GM18861 (cell line): ENCODE results near the gene SSR1.

Experiments
- ATAC-seq: cut with Tn5 transposase; IDR thresholded peaks from one replicate; pipeline ENCODE4 v1.9.1; 2021; ENCODE audit not compliant: unreplicated experiment

SSR1 gene

GRCh38 chr6:7260291-7261031 is 52.5 kb downstream of the SSR1 start:
- ATAC-seq: no peak

DNA sequence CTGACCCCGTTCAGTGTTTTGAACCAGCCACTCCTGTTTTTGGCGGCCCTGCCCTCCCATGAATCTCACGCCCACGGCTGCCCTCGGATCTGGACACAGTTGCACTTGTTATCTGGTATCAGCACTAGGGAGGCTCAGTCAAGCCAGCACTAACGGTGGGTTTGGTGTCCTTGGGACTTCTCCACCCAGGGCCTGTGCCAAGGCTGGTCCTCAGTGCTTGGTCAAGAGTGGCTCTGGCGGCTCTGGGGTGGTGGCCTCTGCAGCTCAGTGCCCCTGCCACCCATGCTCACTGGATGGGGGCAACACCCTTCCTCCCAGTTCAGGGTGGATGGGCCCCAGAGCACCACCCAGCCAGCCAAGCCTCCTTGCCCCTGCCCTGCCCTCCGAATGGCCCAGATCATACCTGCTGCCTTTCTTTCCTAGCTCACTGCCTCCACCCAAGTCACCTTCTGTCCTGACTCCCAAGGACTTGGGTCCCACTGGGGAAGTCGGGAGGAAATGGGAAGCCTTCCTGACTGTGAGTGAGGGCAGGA is 54.7 kb downstream of the SSR1 start:
- no peak for ATAC-seq

- ATAC-seq: no peak
Measured at GRCh38 chr6:7257521-7258230, 55.3 kb downstream of the SSR1 start.

DNA sequence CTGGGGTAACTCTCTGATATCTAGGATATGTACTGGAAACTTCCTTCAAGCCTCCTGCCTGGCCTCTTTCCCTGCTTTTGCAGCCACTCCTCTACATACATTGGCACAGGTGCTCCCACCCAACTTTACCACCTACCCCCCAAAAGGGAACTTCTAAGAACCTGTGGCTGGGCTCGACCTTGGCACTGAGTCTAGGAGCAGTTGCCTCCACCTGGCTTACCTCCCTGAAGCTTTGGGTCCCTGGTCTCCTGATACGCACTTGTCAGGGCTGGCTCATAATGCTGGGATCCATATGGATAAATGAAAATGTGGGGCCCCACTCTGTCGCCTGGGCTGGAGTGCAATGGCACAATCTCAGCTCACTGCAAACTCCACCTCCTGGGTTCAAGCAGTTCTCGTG is 56.2 kb downstream of the SSR1 start:
- no peak for ATAC-seq

- ATAC-seq: no peak
Measured at GRCh38 chr6:7255918-7256317, 57.1 kb downstream of the SSR1 start.

GRCh38 chr6:7254980-7255835 is 57.8 kb downstream of the SSR1 start:
- ATAC-seq: no peak

- ATAC-seq: no peak
Measured at GRCh38 chr6:7252390-7252789, 60.6 kb downstream of the SSR1 start.

DNA sequence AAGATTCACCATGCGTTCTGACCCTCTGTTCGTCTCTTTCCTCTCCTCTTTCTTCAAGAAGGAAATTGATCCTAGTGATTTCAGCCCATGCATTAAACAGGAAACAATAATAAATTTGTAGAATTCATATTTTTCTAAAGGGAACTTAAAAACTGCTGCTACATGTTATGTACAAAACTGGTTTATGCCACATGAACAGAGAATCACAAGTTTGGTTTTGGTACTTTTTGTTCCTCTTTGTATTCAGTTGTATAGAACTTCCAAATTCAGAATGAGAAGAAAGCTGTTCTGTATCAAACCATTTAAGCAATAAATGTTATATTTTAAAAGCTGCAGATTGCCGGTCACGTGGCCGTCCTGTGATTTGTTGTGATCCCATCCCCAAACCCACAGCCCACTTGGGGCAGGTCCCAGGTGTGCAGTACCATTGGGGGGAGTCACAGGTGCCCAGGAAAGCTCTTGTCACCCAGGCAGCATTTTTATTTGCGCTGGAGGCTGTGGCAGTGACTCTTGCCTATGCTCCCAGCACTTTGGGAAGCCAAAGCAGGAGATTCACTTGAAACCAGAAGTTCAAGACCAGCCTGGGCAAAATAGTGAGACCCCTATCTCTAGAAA is 61.2 kb downstream of the SSR1 start:
- ATAC-seq: no peak

GRCh38 chr6:7250812-7251211 is 62.2 kb downstream of the SSR1 start:
- no peak for ATAC-seq

GRCh38 chr6:7249946-7250643 is 62.9 kb downstream of the SSR1 start:
- ATAC-seq: no peak

DNA sequence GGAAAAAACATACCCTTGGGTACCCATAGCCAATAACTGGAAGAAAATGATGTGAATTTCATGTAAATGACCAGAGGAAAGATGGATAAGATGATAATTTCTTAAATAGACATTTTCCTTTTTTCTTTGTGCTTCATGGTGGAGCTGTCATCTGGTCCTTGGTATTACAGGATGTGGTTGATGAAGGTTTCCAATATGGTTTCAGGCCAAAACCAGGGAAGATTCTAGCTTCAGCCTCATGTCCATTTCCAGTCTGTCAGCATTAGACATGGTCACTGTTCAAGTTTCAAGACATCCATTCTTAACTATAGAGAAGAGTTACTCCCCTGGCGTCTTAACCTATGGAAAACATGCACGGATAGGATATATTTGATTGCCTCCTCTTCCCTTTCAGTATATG is 63.6 kb downstream of the SSR1 start:
- no peak for ATAC-seq

DNA sequence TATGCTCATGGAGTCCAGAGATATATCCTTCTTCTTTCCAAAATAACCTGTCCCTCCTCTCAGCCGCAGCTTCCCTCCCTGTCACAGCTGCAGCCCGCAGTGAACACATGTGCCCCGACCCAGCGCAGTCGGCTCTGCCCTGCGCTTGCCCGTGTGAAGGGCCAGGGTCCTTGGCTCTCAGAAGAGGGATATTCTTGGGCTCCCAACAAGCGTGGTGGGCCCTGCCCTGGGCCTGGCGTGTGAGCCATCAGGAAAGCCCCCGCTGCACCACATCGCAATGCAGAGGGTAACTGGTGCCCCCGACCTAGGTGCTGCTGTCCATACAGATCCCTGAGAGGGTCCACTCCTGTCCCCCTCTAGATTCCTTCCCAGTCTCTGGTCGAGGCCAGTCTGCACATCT is 65.2 kb downstream of the SSR1 start:
- ATAC-seq: no peak

DNA sequence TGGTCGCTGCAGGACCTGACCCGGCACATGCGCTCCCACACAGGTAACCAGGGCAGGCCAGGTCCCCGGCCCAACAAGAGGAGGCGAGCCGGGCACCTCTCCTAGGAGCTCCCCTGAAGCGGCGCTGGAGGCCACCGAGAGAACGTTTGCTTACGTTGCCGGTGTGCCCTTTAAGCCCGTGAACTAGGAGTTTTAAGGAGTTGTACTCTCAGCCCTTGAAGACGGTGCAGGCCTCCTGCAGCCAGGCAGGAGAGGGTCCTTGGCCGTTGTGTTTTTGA is 65.9 kb downstream of the SSR1 start:
- ATAC-seq: no peak

- ATAC-seq: no peak
Measured at GRCh38 chr6:7246401-7247178, 66.4 kb downstream of the SSR1 start.

- ATAC-seq: no peak
Measured at GRCh38 chr6:7245668-7246393, 67.2 kb downstream of the SSR1 start.

- peak; percentile 43 for ATAC-seq
Measured at GRCh38 chr6:7243179-7243981, 69.6 kb downstream of the SSR1 start.

- no peak for ATAC-seq
Measured at GRCh38 chr6:7242835-7243178, 70.2 kb downstream of the SSR1 start.
